DOHH2 (cell line): Measurements from ENCODE around the gene ADAP1.

Source experiments
- CTCF ChIP-seq: fragments of 200-600 bp; sonication (generic); IDR thresholded peaks from one replicate; pipeline ENCODE4 v1.5.1; 2014; ENCODE audit warnings: antibody characterized with exemption, mild to moderate bottlenecking, low read depth, low read length; ENCODE audit not compliant: poor library complexity, severe bottlenecking
- EZH2phosphoT487 ChIP-seq: fragments of 200-600 bp; sonication (generic); IDR thresholded peaks from 2 replicates; pipeline ENCODE4 v1.6.1; 2017; ENCODE audit warnings: borderline replicate concordance, mild to moderate bottlenecking, antibody characterized with exemption, low read length, moderate library complexity, mixed read lengths

- TF ChIP-seq CTCF = no peak
- no peak for TF ChIP-seq EZH2phosphoT487
Measured at GRCh38 chr7:974820-975681, 20.6 kb upstream of the ADAP1 start, which contains the start of gene COX19.
